Body of pancreas (tissue), 4 donors: Measurements from ENCODE around the gene C1orf198.

Source experiments
- CTCF ChIP-seq, 7 experiments: fragments of 450-650 bp in 4 of 7; fragments of 200-600 bp in 3 of 7; sonication (generic) in 3 of 7; IDR thresholded peaks; one replicate each; pipeline ENCODE4 v1.5.1; 2016 to 2019; ENCODE audit warnings: antibody characterized with exemption in 7 of 7
- POLR2A ChIP-seq, 3 donors: fragments of 450-650 bp; IDR thresholded peaks; one replicate each; pipeline ENCODE4 v1.6.1; 2016; ENCODE audit warnings: antibody characterized with exemption in 3 of 3, mild to moderate bottlenecking in 2 of 3

- TF ChIP-seq CTCF (IDR thresholded peaks at IDR 0.05) (no peak), POLR2A (IDR thresholded peaks at IDR 0.05) (no peak)
Observed at GRCh38 chr1:230832476-230832875, 35.8 kb downstream of the C1orf198 start.
